Activated naive CD4-positive, alpha-beta T cell (primary cell): ENCODE measurements around the gene NTSR1.

Experiments
- DNase-seq, 4 experiments: peaks; one replicate each; lab custom pipeline; 2025; lab: John Stamatoyannopoulos, UW

NTSR1 gene

GRCh38 chr20:62755817-62756724, 47.4 kb downstream of the NTSR1 start:
- no peak for DNase-seq

DNA sequence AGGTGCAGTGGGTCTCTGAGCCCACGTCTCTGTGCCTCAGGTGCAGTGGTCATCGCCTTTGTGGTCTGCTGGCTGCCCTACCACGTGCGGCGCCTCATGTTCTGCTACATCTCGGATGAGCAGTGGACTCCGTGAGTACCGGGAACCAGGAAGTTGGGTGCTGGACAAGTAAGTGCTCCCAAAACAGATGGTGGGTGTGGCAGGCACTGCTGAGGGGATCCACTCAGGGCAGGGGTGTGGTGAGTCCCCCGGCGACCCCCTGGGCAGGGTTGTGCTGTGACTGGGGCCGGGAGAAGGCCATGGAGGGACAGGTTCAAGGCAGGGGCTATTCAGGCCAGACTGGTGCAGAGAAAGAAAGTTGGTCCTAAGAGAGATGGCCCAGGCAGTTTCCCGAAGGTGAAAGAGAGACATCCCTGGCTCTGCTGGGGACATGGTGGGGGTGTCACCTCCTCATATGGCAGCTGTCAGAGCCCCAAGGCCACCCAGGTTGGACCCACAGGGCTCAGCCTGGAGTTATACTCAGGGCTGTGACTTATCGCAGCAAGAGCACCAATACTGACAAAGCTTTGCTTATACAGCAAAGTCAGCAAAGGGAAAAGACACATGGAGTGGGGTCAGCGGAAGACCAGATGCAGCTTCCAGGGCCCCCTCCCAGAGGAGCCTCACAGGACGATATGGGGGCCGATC, 49.7 kb downstream of the NTSR1 start:
- DNase-seq: no peak

GRCh38 chr20:62759981-62760431, 51.4 kb downstream of the NTSR1 start:
- no peak for DNase-seq

DNA sequence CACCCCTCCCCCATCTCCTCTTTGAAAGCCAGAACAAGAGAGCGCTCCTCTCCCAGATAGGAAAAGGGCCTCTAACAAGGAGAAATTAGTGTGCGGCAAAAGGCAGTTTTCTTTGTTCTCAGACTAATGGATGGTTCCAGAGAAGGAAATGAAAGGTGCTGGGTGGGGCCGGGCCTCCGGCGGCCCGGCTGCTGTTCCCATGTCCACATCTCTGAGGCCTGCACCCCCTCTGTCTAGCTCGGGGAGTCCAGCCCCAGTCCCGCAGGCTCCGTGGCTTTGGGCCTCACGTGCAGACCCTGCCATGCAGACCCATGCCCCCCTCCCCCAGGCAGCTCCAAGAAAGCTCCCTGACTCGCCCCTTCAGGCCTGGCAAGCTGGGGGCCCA, 51.8 kb downstream of the NTSR1 start:
- no peak for DNase-seq

DNA sequence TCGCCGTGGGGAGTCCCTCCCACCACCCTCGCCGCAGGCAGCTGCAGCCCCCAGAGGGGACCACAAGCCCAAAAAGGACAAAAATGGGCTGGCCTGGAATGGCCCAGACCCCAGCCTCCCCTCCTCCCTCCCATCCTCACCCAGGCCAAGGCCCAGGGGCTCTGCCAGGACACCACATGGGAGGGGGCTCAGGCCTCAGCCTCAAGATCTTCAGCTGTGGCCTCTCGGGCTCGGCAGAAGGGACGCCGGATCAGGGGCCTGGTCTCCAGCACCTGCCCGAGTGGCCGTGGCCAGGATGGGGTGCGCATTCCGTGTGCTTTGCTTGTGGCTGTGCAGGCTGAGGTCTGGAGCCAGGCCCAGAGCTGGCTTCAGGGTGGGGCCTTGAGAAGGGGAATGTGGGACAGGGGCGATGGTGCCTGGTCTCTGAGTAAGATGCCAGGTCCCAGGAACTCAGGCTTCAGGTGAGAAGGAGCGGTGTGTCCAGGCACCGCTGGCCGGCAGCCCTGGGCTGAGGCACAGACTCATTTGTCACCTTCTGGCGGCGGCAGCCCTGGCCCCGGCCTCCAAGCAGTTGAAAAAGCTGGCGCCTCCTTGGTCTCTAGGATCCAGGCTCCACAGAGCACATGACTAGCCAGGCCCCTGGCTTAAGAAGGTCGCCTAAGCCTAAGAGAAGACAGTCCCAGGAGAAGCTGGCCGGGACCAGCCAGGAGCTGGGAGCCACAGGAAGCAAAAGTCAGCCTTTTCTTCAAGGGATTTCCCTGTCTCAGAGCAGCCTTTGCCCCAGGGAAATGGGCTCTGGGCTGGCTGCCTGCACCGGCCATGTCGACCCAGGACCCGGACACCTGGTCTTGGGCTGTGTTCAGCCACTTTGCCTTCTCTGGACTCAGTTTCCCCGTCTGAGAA, 52.5 kb downstream of the NTSR1 start:
- DNase-seq: no peak

- DNase-seq: no peak
Observed at GRCh38 chr20:62761759-62762131, 53.1 kb downstream of the NTSR1 start.

GRCh38 chr20:62762376-62762775, 53.7 kb downstream of the NTSR1 start:
- DNase-seq: no peak

DNA sequence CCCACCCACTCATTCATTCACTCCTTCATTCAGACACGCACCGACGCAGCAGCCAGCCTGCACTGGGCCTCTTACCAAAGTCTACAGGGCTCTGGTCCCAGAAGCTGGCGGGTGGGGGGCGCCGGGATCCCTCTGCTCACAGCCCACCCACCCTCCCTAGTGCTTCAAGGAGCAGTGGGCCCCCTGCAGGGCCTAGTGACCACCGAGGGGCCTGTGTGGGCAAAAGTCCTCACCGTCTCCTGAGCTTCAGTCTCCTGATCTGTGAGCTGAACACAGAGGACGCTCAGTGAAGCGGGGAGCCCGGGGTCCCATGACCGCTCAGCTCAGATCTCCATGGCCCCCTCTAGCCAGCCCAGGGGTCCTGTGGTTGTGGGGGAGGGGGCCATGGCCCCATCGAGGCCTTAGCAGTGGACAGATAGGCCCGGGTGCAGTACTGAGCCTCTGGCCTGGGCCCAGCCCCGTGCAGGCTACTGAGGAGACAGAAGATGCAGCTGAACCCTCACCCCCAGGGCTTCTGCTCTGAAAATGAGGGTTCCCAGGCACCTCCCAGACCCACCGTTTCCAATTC, 54.2 kb downstream of the NTSR1 start:
- no peak for DNase-seq

DNA sequence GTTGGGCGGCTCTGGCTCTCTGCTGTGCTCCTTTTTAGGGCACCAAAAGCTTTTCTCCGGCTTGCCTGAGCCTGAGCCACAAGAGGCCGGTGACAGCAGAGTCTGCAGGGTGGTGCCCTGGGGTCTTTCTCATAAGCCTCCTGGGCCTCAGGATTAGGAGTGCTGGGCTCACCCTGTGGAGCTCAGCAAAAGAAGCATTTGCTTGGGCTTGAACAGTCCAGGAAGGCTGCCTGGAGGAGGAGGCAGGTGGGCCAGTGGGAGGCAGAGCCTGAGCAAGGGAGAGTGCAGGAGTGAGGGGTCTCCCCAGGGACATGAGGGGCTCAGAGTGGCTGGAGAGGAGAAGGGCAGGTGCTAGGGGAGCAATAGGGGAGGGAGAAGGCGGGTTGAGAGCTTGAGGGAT, 54.8 kb downstream of the NTSR1 start:
- no peak for DNase-seq

DNA sequence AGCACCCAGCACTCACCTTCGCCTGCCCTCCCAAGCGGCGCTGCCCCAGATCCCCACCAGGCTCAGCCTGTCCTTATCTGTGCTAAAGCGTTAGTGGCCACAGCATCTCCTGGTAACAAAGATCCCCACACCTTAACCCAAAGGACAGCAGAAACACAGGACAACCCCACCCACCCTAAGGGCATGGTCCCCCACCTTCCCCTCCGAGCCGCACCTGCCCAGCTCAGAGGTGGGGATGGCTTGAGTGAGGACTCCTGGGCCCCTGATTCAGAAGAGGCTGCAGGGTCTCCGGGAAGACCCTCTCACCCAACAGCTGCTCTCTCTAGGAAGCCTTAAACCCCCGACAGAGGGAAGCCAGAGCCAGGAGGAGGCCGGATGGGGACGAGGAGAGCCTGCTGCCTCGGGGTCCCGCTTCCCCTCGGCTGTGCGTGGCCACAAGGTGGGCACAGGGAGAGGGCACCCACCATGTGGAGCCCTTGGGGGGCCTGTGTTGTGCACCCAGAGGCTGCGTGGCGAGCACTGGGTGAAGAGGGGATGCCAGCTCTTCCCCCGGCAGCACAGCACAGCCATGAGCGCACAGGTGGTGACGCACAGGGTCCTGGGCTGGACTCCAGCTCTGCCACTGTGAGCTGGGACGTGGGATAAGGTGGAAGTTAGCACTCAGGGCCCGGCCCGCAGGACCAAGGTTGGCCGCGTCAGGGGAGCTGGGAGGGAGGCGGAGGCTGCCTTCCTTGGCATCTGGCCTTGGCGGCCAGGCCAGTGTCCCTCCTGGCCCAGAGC, 55.7 kb downstream of the NTSR1 start:
- no peak for DNase-seq

GRCh38 chr20:62765021-62765420, 56.4 kb downstream of the NTSR1 start:
- DNase-seq: no peak

- DNase-seq: no peak
Observed at GRCh38 chr20:62765432-62766070, 56.9 kb downstream of the NTSR1 start.

GRCh38 chr20:62766071-62766450, 57.4 kb downstream of the NTSR1 start:
- DNase-seq: no peak

GRCh38 chr20:62766716-62767115, 58.1 kb downstream of the NTSR1 start:
- no peak for DNase-seq

- DNase-seq: no peak
Observed at GRCh38 chr20:62768234-62768546, 59.6 kb downstream of the NTSR1 start.

DNA sequence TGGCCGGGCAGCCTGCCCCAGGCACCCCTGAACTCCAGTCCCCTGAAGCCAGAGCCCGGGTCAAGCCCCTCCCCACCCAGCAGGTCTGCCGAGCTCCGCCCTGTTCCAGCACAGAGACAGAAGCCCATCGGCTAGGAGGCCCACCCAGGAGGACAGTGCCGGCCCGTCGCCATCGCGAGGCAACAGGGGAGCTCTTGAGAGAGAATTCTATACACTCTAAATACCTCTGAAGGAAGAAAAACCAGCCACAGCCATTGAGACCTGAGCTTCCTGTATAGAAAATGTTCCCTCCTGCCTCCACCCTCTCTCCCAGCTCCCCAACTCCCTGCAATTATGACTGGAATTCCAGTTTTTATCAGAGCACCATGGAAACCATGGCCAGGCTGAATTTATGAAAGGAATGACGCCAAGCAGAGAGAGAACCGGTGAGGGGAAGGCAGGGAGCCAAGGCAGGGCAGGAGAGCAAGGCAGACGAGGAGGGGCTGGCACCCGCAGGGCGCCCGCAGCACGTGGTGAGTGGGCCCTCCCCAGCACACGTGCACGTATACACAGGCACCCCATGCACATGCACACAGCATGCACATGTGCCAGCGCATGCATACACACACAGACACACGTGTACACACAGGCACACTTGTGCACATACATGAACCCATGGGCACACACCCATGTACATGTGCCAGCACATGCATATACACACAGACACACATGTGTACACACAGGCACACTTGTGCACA, 60.1 kb downstream of the NTSR1 start:
- no peak for DNase-seq

GRCh38 chr20:62769346-62770071, 60.9 kb downstream of the NTSR1 start:
- DNase-seq: no peak

DNA sequence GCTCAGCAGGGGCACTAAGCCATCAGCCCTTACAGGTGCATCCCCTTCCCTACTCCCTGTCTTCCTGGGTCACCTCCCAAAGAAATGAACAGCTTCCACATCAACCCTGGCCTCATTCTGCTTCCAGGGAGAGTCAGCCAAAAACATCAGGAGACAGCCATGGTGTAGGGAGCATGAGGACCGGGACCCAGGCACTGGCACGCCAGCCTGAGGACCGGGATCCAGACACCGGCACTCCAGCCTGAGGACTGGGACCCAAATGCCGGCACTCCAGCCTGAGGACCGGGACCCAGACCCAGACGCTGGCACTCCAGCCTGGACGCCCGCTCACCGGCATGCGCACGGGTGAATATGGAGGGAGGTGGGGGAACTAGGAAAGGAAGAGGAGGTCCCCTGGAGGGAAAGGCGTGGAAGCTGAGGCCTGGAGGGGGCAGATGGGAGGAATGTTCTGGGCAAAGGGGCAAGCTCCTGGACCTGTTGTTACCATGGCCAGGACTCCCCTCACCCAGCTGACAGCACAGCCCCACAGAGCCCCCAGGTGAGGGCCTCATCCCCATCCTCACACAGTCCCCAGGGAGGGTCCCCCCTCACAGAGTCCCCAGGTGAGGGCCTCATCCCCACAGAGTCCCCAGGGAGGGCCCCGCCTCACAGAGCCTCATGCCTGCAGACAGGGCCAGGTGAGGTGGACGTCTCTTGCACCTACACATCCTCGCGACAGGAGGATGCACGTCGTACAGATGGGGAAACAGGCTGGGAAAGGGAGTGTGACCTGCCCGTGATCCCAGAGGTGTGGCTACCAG, 61.7 kb downstream of the NTSR1 start:
- DNase-seq: no peak

DNA sequence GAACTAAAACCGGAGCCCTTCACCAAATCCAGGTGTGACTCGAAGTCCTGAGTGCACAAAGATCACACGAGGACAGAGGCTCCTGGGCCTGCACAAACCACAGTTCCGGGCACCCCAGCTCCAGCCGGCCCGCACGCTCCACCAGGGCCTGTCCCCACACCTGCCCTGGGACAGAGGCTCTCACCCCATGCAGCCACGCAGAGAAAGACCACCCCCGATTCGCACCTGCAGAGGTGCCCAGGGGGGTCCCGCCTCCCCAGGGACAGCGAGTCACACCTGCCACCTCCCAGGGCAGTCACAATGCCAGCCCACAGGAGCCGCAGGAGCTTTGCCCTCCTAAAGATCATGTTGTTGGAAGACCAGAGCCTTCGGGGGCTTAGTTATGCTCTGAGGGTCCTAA, 62.3 kb downstream of the NTSR1 start:
- DNase-seq: no peak
